GM19328 (cell line): ENCODE data around the gene SND1.

Experiments used
- ATAC-seq: cut with Tn5 transposase; IDR thresholded peaks from one replicate; pipeline ENCODE4 v1.9.1; 2021; ENCODE audit warnings: mild to moderate bottlenecking, moderate library complexity; ENCODE audit not compliant: unreplicated experiment

The SND1 gene

DNA sequence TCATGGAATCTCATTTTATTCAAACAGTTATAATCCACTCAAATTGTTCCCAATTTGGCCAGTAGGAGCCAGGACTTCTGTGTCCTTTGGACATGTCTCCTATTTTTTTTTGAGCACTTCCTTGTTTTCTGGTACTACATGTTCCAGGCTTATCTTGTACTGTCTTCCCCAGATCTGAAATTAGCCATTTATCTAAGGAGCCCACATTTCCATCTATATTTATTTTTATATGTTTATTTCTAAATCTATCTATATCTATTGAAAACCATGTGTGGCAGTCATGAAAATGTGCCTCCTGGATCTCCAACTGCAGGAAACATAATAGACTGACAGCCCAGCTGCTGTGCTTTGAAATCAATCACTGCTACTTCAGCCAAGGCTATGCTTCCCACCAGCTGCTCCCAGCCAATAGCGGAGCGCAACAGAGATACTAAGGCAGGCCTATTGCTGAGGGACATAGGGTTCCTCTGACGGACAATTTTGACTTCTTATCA, 232.1 kb downstream of the SND1 start:
- no peak for ATAC-seq

- no peak for ATAC-seq
These were observed 233.3 kb downstream of the SND1 start for GRCh38 chr7:127885222-127885772.

DNA sequence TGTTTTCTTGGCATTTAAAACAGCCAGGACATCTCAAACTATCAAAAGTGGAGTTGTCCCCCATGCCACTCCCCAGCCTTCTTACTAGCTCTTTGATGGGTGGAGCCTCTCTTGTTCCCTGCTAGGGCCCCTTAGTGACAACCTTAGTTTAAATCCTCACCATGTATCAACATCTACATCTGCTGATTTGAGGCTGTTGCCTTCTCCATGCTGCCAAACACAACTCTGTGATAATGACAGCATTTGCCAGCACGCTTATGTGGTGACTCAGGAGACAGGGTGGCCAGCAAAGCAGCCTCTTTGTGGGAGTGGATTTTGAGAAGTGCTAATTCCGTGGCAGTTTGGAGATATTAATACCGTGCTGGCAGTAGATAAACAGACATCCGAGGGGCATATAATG, 233.8 kb downstream of the SND1 start:
- no peak for ATAC-seq

DNA sequence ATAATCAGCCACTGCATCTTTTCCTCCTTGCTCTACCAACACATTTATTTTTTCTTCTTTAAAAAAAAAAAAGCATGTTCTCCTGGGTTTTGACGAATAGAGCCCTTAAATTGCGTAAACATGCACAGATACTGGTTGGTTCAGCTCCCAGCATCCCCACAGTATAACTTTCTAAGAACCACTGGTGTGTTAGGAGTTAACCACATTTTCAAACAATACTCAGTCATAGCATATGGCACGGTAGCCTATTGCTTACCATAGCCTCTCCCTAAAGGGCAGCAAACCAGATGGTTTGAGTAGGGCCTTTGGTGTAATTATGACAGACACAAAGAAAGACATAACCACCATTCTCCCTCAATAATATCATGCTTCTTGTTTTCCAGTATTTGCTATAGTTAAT, 234.3 kb downstream of the SND1 start:
- ATAC-seq: no peak

- no peak for ATAC-seq
These were observed 235.1 kb downstream of the SND1 start for GRCh38 chr7:127887096-127887495.

DNA sequence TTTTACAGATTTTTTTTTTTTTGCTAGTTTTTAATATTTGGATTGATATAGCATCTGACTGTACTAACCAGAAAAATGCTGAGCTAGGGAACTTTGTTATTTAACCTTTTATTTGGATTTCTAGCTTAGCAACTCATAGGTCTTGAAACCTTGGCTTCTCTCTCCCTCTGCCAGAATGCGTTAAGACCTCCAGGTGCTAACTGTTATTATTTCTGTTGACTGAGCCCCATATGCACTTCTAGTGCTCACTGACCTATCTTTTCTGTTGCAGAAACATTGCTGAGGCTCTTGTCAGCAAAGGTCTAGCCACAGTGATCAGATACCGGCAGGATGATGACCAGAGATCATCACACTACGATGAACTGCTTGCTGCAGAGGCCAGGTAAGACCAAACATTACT, 235.6 kb downstream of the SND1 start:
- no peak for ATAC-seq

DNA sequence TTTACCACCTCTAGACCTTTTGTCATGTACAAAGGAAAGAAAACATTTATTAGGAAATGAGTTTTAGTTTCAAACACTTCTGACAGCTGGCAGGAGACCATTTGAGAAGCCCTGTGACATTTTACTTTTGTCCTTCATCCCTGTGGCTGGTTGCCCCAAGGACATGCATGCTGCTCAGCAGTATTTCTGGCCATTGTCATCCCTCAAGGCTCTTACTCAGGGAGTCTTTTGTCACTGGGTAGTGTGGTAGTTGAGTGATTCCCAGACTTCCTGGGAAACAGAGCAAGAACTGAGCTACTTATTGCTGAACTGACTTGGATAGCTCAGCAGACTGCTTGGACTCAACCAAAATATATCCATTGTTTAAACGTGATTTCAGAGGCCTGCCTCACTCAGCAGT, 236.4 kb downstream of the SND1 start:
- ATAC-seq: no peak

DNA sequence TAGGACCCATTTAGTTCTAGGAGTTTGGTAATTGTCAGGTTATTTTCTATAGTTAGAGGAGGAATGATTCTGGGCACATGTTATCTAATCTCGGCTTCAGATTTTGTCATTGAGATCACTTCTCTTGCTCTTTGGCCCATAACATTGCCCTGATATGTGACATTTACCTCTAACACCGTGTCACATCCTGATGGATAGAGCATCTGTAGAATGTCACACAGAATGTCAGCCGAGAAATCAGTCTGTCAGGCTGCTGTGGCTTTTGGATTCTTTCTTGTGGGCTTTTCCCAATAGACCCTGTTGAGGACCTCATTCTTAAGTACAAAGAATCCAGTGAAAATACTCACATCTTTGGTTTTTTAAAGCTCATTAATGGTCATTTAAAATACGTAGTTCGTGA, 236.8 kb downstream of the SND1 start:
- no peak for ATAC-seq

- ATAC-seq: no peak
These were observed 237.7 kb downstream of the SND1 start for GRCh38 chr7:127889677-127890076.

- ATAC-seq: no peak
These were observed 238.7 kb downstream of the SND1 start for GRCh38 chr7:127890726-127891125.

GRCh38 chr7:127891144-127891543, 239.2 kb downstream of the SND1 start:
- ATAC-seq: no peak

- ATAC-seq: no peak
These were observed 240.0 kb downstream of the SND1 start for GRCh38 chr7:127891854-127892438.

DNA sequence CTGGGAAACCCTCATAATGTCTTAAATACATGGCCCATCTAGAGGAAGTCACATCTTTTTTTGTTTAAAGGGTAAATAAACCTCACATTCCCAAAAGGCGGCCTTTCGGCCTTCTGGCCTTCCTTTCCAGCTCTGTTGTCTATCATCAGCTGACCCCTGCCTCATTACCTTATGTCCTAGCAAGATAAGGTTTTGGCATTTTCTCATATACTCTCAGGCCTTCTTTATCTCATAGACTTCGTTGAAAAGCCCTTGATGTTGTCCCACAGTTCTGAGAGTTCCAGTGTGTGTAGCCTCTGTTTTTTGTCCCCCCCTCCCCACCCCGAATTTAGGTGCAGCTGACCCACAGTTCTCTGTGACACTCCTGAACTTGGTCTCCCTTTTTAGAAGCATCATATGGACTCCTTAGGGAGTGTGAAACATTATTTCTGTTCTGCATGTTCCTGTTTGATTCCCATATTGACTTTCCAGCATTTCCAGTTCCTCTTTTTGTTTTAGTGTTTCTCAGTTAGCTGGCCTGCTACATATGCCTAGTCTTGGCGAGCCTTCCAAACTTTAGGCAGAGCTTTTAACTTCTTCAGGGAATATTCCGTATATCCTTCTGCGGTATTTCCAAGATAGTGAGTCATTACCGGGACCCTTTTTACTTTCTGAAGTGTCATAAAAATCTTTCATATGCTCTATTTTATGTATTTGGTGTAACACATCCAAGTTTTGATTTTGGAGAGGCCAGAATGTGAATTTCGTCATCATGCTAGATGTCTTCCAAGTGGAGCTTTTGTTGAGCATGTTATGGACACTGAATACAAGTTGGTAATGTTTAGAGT, 240.7 kb downstream of the SND1 start:
- no peak for ATAC-seq

DNA sequence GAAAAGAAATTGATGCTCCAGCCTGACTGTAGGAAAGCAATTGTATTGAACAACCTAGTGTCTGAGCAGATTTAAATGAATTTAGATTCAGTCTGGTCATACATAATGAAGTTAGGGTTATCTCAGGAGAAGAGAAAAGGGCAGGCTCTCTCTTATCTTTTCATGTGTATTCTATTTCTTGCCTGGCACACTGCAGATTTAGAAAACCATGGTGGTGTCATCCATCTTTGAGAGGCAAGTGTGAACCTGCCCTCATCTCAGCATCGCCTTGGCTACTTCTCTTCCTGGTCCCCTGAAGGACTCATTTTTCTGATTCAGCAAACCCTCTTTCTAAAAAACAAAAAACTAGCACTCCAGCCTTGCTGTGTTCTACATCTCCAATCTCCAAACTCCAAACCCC, 241.6 kb downstream of the SND1 start:
- ATAC-seq: no peak

DNA sequence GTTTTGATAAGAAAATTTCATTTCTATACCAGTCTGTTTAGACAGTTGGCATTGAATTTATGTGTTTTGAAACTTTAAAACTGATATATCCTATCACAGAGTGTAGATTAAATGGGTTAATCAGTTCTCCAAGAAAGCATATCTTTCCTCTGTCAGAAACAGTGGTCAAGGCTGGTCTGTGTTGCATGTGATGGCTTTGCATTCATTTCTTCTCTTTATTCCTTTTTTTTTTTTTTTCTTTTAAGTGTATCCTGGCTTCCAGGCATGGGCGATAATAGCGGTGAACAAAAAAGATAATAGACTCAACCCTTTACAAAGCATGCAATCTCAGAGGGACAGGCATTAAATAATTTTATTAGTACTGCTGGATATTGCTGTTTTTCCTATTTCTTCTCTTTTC, 242.6 kb downstream of the SND1 start:
- ATAC-seq: no peak

GRCh38 chr7:127895360-127895759, 243.4 kb downstream of the SND1 start:
- no peak for ATAC-seq

- ATAC-seq: no peak
These were observed 243.9 kb downstream of the SND1 start for GRCh38 chr7:127895814-127896280.

- ATAC-seq: no peak
These were observed 244.7 kb downstream of the SND1 start for GRCh38 chr7:127896659-127897058.

DNA sequence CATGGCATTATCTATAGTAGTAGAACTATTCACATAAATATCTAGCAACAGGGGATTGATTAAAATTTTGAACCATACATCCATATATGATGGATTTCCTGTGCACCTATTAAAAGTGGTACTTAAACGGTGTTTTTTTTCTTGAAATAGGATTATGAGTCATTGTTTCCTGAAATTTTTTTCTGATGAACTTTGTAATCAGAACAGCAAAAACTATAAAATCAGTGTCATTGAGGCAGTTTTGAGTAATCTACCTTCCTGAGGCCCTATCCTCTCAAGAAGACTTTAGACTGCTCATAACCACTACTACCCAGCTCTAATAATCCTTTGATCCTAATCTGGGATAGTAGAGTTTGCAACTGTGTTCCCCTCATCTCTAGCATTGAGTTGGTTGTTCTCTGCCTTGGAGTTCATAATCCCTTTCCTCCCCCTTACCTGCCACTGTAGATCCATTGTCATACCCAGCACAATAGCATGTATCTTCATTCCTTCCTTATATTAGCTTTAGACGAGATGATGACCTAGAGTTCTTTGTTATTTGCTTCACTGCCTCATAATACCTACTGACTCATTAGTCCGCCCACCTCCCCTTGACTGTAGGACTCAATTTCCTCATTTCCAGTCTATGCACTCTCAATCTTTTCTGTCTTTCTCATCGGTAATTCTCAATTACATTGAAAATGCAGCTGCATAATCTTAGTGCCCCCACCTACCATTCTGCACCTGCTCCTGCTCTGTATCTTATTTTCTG, 245.9 kb downstream of the SND1 start:
- ATAC-seq: no peak

DNA sequence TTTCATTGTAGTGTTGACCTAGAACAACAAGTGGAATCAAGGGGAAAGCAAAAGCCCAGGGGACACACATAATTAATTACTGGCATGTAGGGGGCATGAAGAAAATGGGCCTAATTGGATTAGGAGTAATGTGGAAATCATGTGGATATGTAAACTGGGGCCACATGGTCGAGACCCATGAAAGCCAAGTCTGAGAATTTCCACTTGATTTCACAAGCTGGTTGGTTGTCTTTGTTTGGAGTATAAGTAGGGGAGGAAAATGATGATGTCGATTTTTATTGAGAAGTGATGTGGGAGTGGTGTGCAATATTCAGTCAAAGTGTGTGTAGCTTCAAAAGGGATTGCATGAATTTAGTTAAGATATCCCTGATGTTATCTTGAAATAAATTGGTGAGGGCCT, 247.4 kb downstream of the SND1 start:
- ATAC-seq: no peak

DNA sequence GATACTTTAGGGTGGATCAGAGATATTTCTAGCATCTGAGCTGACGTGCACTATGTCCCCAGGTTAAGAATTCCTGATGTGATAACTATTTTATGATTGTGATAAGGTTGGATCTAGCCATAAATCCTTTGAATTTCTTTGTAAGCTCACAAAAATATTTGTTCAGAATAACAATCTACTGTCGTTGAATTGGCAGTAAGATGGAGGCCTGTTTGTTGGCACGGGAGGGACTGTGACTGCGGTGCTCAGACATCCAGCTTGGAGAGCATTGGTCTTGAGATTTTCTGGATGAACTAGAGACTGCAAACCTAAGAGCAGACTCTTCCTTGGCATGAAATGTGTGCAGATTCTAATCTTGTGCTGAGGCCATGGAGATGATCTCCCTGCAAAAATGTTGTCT, 248.1 kb downstream of the SND1 start:
- ATAC-seq: no peak
